Muscle of arm (tissue), 12 donors: ENCODE results near the gene ZNF280A. TPM values are rescaled to one million over a fixed set of nuclear protein-coding genes. Genes with fewer than 3 reads are reported as not detected.
"Not testable (repeated sequence)": the region's sequence is repeated elsewhere in the genome, so short reads cannot be mapped to it uniquely, and the experiment has no call there.

Source experiments
- DNase-seq: peaks from one replicate; pipeline ENCODE4 v3.0.0-alpha.2; 2013
- polyA plus RNA-seq, 12 donors: library from polyadenylated mRNA; unstranded; fragments of 120-200 nt; gene quantifications; one replicate each; pipeline ENCODE4 v1.2.1, GENCODE V29; 2013; ENCODE audit not compliant: insufficient read length in 12 of 12

Gene ZNF280A
- polyA plus RNA-seq, 12 donors: 0.09 to 0.25 (median 0.10) TPM; not detected in 8

DNA sequence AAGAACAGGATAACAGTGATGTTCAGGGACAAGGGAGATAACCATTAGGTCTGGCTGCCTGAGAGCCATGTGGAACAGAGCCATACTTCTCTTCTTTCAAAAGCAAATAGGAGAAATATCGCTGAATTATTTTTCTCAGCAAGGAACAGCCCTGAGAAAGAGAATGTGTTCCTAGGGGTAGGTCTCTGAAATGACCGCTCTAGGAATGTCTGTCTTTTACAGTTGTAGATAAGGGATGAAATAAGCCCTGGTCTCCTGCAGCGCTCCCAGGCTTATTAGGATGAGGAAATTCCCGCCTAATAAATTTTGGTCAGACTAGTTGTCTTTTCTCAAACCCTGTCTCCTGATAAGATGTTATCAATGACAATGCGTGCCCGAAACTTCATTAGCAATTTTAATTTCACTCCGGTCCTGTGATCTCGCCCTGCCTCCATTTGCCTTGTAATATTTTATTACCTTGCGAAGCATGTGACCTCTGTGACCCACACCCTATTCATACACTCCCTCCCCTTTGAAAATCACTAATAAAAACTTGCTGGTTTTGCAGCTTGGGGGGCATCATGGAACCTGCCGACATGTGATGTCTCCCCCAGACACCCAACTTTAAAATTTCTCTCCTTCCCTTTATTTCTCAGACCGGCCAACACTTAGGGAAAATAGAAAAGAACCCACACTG lies 51.1 kb downstream of the ZNF280A start:
- not testable (repeated sequence) for DNase-seq

DNA sequence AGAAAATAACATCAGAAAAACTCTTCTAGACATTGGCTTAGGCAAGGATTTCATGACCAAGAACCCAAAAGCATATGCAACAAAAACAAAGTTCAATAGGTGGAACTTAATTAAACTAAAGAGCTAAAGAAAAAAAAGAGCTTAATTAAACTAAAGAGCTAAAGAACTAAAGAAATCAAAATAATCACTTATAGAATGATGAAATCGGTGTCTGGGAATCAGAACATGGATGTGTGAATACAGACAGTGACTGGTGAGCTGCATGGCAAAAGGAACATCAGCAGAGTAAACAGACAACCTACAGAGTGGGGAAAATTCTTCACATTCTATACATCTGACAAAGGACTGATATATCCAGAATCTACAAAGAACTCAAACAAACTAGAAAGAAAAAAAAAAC lies 53.0 kb downstream of the ZNF280A start:
- no peak for DNase-seq

GRCh38 chr22:22465782-22466181 lies 54.3 kb downstream of the ZNF280A start:
- DNase-seq: no peak

GRCh38 chr22:22465094-22465602 lies 54.9 kb downstream of the ZNF280A start:
- no peak for DNase-seq

- no peak for DNase-seq
Measured at GRCh38 chr22:22464541-22465054, 55.5 kb downstream of the ZNF280A start.

DNA sequence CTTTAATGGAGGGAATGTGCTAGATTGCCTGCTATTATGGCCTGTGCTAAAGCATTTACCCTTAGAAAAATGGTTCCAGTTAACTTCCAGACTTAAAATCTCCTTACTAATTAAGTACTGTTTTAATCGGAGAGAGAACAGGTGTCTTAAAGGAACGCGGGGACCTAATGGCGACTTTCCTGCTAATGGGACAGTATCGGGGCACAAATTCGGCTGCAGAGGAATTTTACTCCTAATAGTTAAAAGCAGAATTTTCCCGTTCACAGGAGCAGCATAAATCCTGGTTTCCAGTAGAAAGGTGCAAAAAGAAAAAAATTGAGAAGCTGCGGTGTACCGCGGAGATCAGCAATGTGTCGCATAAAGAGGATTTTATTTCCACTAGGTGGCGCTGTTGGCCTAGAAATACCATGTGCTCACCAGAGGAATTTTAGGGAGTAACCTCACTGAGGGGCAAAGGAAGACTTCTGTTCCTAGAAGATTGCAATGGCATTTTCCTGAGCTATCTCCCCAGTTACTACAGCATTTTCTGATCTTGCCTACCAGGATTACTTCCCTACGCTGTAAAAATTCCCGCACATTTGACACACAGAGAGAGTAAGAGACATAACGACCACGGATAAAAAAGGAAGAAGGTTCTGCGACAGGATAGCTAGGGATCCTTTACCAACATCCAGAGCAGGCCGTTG lies 56.1 kb downstream of the ZNF280A start:
- DNase-seq: peak; percentile 61

Other genes starting within 250 kb of the ZNF280A start
- gene ZNF280B, start 11.5 kb downstream of the ZNF280A start, polyA plus RNA-seq: 1 to 10 TPM in 11 of 12 donors, not detected in 1; 3.2 to 8.6 (median 5.6) TPM
- under 1 TPM in 2 of 12 donors, not detected in 10; 0.11 to 0.23 TPM for gene PRAME, start 39.0 kb upstream of the ZNF280A start, polyA plus RNA-seq
- gene GGTLC2, start 124.3 kb upstream of the ZNF280A start, polyA plus RNA-seq: not detected